Lower leg skin (tissue), 3 donors: Measurements from ENCODE around the gene LRBA.

Experiments
- POLR2A ChIP-seq, 2 donors: fragments of 450-650 bp; IDR thresholded peaks; one replicate each; pipeline ENCODE4 v1.6.1; 2016 to 2017; ENCODE audit warnings: antibody characterized with exemption in 2 of 2, mild to moderate bottlenecking in 1 of 2, moderate library complexity in 1 of 2
- TF ChIP-seq, protein P1 (sequence below), 3 donors: fragments of 450-650 bp; IDR thresholded peaks; one replicate each; pipeline ENCODE4 v1.5.1; 2016; ENCODE audit warnings: antibody characterized with exemption in 3 of 3, mild to moderate bottlenecking in 3 of 3, moderate library complexity in 2 of 3

DNA sequence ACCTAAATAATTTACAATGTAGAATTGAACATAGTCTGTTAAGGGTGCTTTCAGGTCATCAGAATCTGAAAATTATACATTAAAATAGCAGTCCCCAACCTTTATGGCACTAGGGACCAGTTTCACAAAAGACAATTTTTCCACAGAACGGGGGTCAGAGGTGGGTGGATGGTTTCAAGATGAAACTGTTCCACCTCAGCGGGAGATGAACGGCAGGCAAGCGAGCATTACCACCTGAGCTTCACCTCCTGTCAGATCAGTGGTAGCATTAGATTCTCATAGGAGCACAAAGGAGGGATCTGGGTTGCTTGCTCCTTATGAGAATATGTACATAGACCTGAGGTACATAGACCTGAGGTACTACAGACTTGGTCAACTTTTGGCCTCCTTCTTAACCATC lies 29.0 kb downstream of the LRBA start:
- TF ChIP-seq, protein P1, sequence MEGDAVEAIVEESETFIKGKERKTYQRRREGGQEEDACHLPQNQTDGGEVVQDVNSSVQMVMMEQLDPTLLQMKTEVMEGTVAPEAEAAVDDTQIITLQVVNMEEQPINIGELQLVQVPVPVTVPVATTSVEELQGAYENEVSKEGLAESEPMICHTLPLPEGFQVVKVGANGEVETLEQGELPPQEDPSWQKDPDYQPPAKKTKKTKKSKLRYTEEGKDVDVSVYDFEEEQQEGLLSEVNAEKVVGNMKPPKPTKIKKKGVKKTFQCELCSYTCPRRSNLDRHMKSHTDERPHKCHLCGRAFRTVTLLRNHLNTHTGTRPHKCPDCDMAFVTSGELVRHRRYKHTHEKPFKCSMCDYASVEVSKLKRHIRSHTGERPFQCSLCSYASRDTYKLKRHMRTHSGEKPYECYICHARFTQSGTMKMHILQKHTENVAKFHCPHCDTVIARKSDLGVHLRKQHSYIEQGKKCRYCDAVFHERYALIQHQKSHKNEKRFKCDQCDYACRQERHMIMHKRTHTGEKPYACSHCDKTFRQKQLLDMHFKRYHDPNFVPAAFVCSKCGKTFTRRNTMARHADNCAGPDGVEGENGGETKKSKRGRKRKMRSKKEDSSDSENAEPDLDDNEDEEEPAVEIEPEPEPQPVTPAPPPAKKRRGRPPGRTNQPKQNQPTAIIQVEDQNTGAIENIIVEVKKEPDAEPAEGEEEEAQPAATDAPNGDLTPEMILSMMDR (IDR thresholded peaks at IDR 0.05) = no peak
- TF ChIP-seq POLR2A (IDR thresholded peaks at IDR 0.05) = no peak
